Motor neuron (in vitro differentiated cells): ENCODE measurements around the gene CIAO1. TPM values are rescaled to one million over a fixed set of nuclear protein-coding genes. Genes with fewer than 3 reads are reported as not detected.

ENCODE experiments used
- ATAC-seq, 8 experiments: fragments of 200-7000 bp; cut with Tn5 transposase; replicated peaks in 6 of 8; 2 replicates each; pipeline ENCODE4 v1.8.0; 2021; ENCODE audit warnings: mild to moderate bottlenecking in 8 of 8, moderate library complexity in 8 of 8
- H3K27ac ChIP-seq, 2 donors: fragments of 250-450 bp; sonication (Bioruptor Pico); 2 replicates each; pipeline ENCODE4 v1.9.0; 2021; ENCODE audit warnings: antibody characterized with exemption in 2 of 2, mild to moderate bottlenecking in 2 of 2, moderate library complexity in 1 of 2
- H3K4me1 ChIP-seq, 2 donors: fragments of 250-450 bp; sonication (Bioruptor Pico); replicated peaks in 1 of 2; 2 replicates each; pipeline ENCODE4 v1.6.1; 2021; ENCODE audit warnings: antibody characterized with exemption in 2 of 2, mild to moderate bottlenecking in 2 of 2, moderate library complexity in 1 of 2
- H3K4me3 ChIP-seq, 5 donors: fragments of 250-450 bp; sonication (Bioruptor Pico); 2 replicates each; pipeline ENCODE4 v1.9.0; 2021; ENCODE audit warnings: antibody characterized with exemption in 5 of 5, mild to moderate bottlenecking in 5 of 5, moderate library complexity in 4 of 5
- WGBS, 10 experiments: fragments of 450-650 bp; shearing (Covaris generic); methylation state at CpG; one replicate each; pipeline ENCODE4 v1.0.0; 2022; 5-methylcytosine and 5-hydroxymethylcytosine counted together
- in situ Hi-C, 9 experiments: fragments of 400-800 bp; cut with MboI; loops; one replicate each; pipeline ENCODE4 v1.15.0; 2021; ENCODE audit warnings: low sequenced_read_pairs in 9 of 9, low pct_unique_long_range_greater_than_20kb in 2 of 9; ENCODE audit not compliant: unreplicated experiment in 9 of 9
- total RNA-seq, 8 experiments: library from RNA; unstranded; fragments of 300-600 nt; gene quantifications; 2 replicates each; pipeline versions ENCODE4 v1.2.3 to v1.2.4, GENCODE V29; 2022

Gene CIAO1
- total RNA-seq, 8 experiments from 2014 or later = 57.4 to 75.2 (median 64.6) TPM

GRCh38 chr2:96305091-96305978, 39.3 kb downstream of the CIAO1 start, which contains the start of gene SNRNP200:
Gene SNRNP200 (minus strand): TSS chr2:96305546. CDS start chr2:96305437, 109 bp downstream.
- H3K4me1 ChIP-seq = peaks cover 11 to 15% of the 10 kb centered on the region in 2 donors
- peak within 1 kb of the TSS; percentile 84 to 97 for H3K27ac ChIP-seq
- WGBS, 10 experiments = 0 to 4% (median 0%) methylated on average over 2 to 22 of the region's 61 CpGs; no CpG with 5 or more reads in 5 of the 10 experiments
- H3K4me3 ChIP-seq = peak within 1 kb of the TSS; percentile 57 to 99 (median 83)
- in situ Hi-C loops = loop anchor here in 1 of 9 experiments (25.0 kb wide), 1 partner anchor 107 kb away; no protein-coding TSS in a partner anchor
- ATAC-seq = peak; percentile 95 to 99 (median 98)

DNA sequence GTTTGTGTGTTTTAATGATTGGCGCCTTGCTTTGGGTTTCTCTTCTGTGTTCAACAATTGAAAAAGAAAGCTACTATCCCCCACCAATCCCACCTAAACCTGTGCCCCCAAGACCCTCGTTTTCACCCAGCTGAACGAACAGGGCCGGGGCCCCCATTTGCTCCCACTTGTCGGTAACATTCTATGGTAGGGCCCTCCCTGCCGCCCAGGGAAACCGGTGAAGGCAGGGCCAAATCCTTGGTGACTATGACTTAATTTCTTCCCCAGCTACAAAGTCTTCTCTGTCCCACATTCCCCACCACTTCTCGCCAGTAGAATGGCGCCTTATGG, 39.9 kb downstream of the CIAO1 start:
- in situ Hi-C loops = loop anchor here in 1 of 9 experiments (25.0 kb wide), 1 partner anchor 106 kb away; no protein-coding TSS in a partner anchor
- Histone ChIP-seq H3K4me1 (peaks cover 11 to 15% of the 10 kb centered on the region in 2 donors), H3K27ac (peak overlapping the region; percentile 84 to 97), H3K4me3 (peak overlapping the region; percentile 57 to 99 (median 83))
- peak in 1 of 8 experiments; percentile 3 for ATAC-seq
- 7 to 60% (median 22%) methylated on average over 1 to 8 of the region's 9 CpGs; no CpG with 5 or more reads in 5 of the 10 experiments for WGBS, 10 experiments

- no peak for ATAC-seq
- 20 to 100% (median 57%) methylated on average over 1 to 2 of the region's 3 CpGs; no CpG with 5 or more reads in 3 of the 10 experiments for WGBS, 10 experiments
- peaks cover 11 to 15% of the 10 kb centered on the region in 2 donors for H3K4me1 ChIP-seq
- peak overlapping the region in 1 of 2 donors; percentile 97 for H3K27ac ChIP-seq
- in situ Hi-C loops = loop anchor here in 1 of 9 experiments (25.0 kb wide), 1 partner anchor 106 kb away; no protein-coding TSS in a partner anchor
- peak overlapping the region; percentile 57 to 99 (median 83) for H3K4me3 ChIP-seq
Observed at GRCh38 chr2:96306370-96306769, 40.3 kb downstream of the CIAO1 start.

DNA sequence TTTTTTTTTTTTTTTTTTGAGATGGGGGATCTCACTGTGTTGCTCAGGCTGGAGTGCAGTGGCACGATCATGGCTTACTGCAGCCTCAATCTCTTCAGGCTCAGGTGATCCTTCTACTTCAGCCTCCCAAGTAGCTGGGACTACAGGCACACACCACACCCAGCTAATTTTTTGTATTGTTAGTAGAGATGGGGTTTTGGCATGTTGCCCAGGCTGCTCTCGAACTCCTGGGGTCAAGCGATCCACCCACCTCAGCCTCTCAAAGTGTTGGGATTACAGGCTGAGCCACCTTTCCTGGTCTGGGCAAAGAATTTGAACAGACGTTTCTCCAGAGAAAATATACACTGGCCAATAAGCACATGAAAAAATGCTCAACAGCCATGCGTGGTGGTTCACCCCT, 42.2 kb downstream of the CIAO1 start:
- no peak overlapping the region for H3K4me3 ChIP-seq
- H3K4me1 ChIP-seq = peaks cover 11 to 15% of the 10 kb centered on the region in 2 donors
- H3K27ac ChIP-seq = no peak overlapping the region
- in situ Hi-C loops = loop anchor here in 1 of 9 experiments (25.0 kb wide), 1 partner anchor 104 kb away; no protein-coding TSS in a partner anchor
- ATAC-seq = no peak
- WGBS, 10 experiments = 40 to 100% (median 73%) methylated on average over 1 to 3 of the region's 5 CpGs; no CpG with 5 or more reads in 4 of the 10 experiments

GRCh38 chr2:96315005-96315399, 49.0 kb downstream of the CIAO1 start:
- in situ Hi-C loops = loop anchor here in 1 of 9 experiments (25.0 kb wide), 1 partner anchor 97 kb away; no protein-coding TSS in a partner anchor
- Histone ChIP-seq H3K27ac (no peak overlapping the region), H3K4me1 (peaks cover 8 to 9% of the 10 kb centered on the region in 2 donors), H3K4me3 (no peak overlapping the region)
- WGBS, 10 experiments = 30 to 100% (median 74%) methylated on average over 1 to 3 of the region's 3 CpGs; no CpG with 5 or more reads in 1 of the 10 experiments
- peak in 2 of 8 experiments; percentile 61 to 77 for ATAC-seq

DNA sequence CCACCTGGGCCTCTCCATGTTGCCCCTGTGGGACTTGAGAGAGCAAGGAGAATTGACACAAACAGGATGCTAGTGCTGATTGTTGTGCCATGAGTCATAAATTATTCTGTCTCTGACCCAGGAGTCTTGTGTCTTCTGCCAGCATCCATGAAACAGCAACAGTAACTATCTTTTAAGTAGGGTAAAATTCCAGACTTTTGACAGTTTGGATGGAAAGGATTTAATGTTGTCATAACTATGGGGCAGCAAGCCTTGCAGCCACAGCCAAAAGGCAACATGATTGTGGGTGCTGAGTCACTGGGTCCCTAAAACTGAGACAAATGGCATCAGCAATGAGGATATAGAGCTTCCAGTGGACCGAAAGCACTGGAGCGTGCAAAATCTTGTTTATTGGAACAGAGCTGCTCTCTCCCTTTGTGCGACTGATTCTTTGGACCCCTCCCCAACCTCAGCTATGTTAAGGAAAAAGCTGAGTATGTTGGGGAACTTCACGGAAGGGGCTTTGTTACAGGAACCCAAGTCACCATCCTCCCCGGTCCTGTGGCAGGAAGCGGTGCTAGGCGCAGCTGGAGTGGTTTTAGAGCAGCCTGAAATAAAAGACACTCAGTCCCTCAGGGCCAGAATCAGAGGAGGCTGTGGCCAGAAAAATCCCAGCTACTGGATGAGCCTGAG, 49.5 kb downstream of the CIAO1 start:
- in situ Hi-C loops = loop anchor here in 1 of 9 experiments (25.0 kb wide), 1 partner anchor 97 kb away; no protein-coding TSS in a partner anchor
- peak in 6 of 8 experiments; percentile 33 to 85 (median 54) for ATAC-seq
- peak overlapping the region in 1 of 2 donors; percentile 11 for H3K27ac ChIP-seq

GRCh38 chr2:96316999-96317398, 51.0 kb downstream of the CIAO1 start:
- H3K27ac ChIP-seq = no peak overlapping the region
- peaks cover 8 to 11% of the 10 kb centered on the region in 2 donors for H3K4me1 ChIP-seq
- no peak overlapping the region for H3K4me3 ChIP-seq
- in situ Hi-C loops = loop anchor here in 1 of 9 experiments (25.0 kb wide), 1 partner anchor 95 kb away; no protein-coding TSS in a partner anchor
- no peak for ATAC-seq

More for the DNA sequence above, 49.5 kb downstream of the CIAO1 start:
- H3K4me1 ChIP-seq = peaks cover 8 to 9% of the 10 kb centered on the region in 2 donors
- H3K4me3 ChIP-seq = no peak overlapping the region
- 33 to 77% (median 58%) methylated on average over 1 to 4 of the region's 7 CpGs; no CpG with 5 or more reads in 5 of the 10 experiments for WGBS, 10 experiments

DNA sequence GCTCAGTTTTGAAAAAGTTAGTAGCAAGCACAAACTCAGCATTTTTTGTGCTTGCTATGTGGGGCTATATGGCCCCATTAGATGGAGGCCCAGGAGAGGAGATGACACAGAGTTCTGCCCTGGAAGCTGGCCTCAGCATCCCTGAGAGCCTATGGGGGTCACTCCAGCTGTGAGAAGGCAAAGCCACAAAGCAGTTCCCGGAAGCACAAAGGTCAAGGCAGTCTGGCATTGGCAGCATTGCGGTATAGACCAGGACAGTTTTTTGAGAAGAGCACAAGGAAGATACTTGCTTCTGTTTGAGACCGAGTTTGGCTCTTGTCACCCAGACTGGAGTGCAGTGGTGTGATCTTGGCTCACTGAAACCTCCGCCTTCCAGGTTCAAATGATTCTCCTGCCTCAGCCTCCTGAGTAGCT, 51.6 kb downstream of the CIAO1 start:
- Histone ChIP-seq H3K4me1 (peaks cover 8 to 11% of the 10 kb centered on the region in 2 donors), H3K27ac (no peak overlapping the region), H3K4me3 (no peak overlapping the region)
- in situ Hi-C loops = loop anchor here in 1 of 9 experiments (25.0 kb wide), 1 partner anchor 95 kb away; no protein-coding TSS in a partner anchor
- WGBS, 10 experiments = 72 to 100% (median 100%) methylated on average over 1 to 3 of the region's 4 CpGs; no CpG with 5 or more reads in 4 of the 10 experiments
- ATAC-seq = no peak

DNA sequence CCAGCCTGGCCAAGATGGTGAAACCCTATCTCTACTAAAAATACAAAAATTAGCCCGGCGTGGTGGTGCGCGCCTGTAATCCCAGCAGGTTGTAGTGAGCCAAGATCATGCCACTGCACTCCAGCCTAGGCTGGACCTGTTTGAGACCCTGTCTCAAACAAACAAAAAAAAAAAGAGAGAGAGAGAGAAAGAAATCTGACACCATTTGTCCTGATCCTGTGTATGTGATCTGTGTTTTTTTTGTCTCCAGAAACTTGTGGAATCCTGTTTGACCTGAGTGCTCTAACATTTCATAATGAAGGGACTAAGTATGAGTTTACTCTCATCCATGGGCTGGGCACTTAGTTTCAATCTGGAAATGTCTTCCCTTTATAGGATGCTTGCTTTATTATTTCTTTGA, 52.7 kb downstream of the CIAO1 start:
- in situ Hi-C loops = loop anchor here in 1 of 9 experiments (25.0 kb wide), 1 partner anchor 94 kb away; no protein-coding TSS in a partner anchor
- no peak overlapping the region for H3K27ac ChIP-seq
- no peak overlapping the region for H3K4me3 ChIP-seq
- WGBS, 10 experiments = 79 to 80% methylated on average over 2 to 3 of the region's 4 CpGs; no CpG with 5 or more reads in 8 of the 10 experiments
- ATAC-seq = no peak
- peaks cover 8 to 11% of the 10 kb centered on the region in 2 donors for H3K4me1 ChIP-seq

- Histone ChIP-seq H3K4me3 (no peak overlapping the region), H3K27ac (no peak overlapping the region), H3K4me1 (peaks cover 8 to 11% of the 10 kb centered on the region in 2 donors)
- WGBS, 10 experiments = 33 to 100% (median 87%) methylated on average over 1 of the region's 1 CpG; no CpG with 5 or more reads in 4 of the 10 experiments
- ATAC-seq = no peak
- in situ Hi-C loops = loop anchor here in 1 of 9 experiments (25.0 kb wide), 1 partner anchor 93 kb away; no protein-coding TSS in a partner anchor
Observed at GRCh38 chr2:96319396-96319795, 53.4 kb downstream of the CIAO1 start.

GRCh38 chr2:96320326-96320725, 54.3 kb downstream of the CIAO1 start:
- no peak overlapping the region for H3K27ac ChIP-seq
- WGBS, 10 experiments = 78 to 100% (median 81%) methylated on average over 1 to 3 of the region's 3 CpGs; no CpG with 5 or more reads in 3 of the 10 experiments
- peaks cover 8 to 11% of the 10 kb centered on the region in 2 donors for H3K4me1 ChIP-seq
- ATAC-seq = no peak
- in situ Hi-C loops = loop anchor here in 1 of 9 experiments (25.0 kb wide), 1 partner anchor 92 kb away; no protein-coding TSS in a partner anchor
- no peak overlapping the region for H3K4me3 ChIP-seq
